NCI-H345 treated with DMSO at 0.1 percent for 48 hours (cell line): ENCODE data around the gene TP53I13.

Experiments
- DNase-seq: peaks from one replicate; lab custom pipeline; 2025; ENCODE audit not compliant: unreplicated experiment; lab: John Stamatoyannopoulos, UW

TP53I13 gene

DNA sequence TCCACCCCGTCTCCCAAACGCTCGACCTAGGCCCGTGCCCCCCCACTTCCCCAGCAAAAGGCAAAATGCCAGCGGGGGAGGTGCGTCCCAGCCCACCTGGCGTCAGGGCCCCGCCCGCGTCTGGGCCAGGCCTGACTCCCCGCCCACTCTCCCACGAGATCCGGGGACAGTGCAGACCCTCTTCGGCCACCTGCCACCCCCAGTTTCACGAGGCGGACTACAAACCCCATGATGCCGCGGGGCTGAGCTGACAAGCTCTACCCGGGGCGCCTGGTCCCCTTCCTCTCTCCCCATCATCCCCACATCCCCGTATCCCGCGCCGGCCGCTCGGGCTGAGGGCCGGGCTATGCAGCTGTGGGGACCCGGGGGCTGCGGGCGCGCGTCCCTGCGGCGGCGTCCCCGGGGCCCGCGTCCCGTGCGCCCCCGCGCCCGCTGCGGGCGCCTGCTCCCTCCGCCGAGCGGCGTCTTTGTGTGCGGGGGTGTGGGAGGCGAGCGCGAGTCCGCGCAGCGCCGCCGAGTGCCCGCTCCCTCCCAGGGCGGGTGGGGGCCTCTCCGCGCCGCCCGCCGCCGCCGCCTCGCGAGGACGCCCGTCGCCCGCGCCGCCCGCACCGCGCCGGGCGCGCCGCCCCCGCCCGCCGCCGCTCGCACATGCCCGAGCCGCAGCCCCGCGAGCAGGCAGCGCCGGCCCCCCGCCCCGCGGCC lies 24.5 kb downstream of the TP53I13 start, which contains the start of gene ANKRD13B:
TSS of gene ANKRD13B (plus strand) at position 283 of the 702 bp plus-strand sequence. CDS start 490 bp downstream, outside the sequence.
- peak; percentile 83 for DNase-seq

DNA sequence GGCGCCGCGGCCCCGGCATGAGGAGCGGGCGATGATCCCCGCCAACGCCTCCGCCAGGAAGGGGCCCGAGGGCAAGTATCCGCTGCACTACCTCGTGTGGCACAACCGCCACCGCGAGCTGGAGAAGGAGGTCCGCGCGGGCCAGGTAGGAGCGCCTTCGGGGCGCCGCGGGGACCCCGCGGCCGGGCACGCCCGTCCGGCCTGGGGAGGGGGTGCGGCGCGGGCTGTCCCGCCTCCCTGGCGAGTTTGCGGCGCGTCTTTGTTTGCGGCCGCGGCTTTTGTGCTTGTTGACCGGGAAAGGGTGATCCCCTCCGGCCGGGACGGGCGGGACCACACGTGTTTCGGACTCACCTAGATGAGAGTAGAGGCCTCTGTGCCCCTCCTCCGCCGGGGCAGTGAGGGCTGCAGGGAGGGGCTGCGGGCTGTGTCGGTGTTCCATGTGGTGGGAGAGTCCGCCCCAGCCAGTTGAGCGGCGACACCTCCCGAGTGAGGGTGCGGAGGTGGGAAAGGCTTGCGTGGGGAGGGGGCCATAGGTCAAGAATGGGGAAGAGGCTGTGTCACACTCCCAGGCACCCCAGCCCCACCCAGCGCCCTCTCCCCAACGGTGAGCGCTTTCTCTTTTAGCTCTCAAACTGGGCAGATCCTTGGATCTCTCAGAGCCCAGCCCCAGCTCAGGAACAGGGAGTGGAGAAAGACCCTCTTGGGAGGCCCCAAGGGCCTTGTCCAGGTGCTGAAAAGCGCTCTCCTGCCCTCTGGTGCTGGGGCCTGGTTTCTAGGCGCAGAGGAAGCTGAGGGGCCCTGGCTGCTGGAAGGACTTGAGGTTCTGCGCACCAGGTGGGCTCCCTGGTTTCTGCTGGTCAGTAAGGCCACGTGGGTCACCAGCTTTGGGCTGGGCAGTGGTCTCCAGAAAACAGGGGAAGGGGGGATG lies 25.4 kb downstream of the TP53I13 start:
- DNase-seq: peak; percentile 5

DNA sequence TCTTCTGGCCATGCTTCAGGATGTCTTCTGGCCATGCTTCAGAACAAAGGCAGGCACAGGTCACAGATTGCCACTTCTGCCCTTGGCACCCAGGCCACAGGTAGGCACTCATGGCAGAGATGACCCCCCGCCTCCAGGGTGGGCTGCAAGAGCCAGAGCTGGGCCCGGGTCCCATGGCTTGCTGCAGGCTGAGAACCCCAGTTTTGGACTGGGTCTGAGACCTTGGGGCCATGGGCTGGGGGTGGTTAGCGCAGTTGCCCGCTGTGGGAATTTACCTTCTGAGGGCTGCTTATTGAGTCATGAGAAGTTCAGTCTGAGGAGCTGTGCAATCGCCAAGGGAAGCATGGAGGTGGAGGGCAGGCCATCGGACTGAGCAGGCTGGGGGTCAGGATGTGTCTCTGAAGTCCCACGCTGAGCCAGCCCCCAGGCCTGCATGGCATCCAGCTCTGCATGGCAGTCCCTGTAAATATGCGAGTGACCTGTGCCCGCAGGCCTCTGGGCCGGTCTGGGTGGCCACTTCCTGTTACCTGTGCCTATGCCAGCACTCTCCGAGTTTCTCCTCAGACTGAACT lies 26.1 kb downstream of the TP53I13 start:
- no peak for DNase-seq

DNA sequence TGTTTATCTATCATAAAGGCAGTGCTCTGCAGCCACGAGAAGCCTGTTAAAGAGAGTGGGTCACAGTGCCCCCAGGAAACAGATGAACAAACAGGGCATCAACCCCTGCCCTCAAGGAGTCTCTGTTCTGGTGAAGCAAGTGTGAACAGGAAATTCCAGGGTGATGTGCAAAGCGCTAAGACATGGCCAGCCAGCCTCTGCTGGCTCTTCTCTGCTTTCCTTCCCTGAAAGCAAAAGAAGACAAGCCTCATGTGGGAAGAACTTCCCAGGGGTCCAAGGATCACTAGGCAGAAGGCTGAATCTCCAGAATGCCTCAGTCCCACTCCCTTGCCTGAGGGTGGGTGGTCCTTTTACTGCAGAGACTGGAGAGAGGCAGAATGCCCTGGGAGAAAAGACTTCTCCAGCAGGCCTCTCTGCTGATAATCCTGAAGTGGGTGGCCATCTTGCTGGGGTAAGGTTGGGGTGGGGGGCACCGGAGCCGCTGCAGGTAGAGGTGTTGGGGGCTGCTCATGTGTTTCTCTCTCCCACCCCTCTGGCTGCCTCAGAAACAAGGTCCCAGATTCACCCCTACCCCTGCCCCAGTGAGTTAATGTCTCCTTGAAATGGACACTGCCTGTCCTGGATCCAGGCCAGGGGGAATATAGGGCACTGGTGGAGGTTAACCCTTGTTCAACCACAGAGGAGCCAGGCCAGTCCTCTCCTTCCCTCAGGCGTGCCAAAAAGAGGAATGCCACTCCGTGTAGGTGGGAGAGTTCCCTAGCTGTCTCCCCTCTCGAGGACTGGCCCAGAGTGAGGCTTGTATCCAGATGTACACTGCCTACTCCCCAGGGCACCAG lies 26.8 kb downstream of the TP53I13 start:
- no peak for DNase-seq

DNA sequence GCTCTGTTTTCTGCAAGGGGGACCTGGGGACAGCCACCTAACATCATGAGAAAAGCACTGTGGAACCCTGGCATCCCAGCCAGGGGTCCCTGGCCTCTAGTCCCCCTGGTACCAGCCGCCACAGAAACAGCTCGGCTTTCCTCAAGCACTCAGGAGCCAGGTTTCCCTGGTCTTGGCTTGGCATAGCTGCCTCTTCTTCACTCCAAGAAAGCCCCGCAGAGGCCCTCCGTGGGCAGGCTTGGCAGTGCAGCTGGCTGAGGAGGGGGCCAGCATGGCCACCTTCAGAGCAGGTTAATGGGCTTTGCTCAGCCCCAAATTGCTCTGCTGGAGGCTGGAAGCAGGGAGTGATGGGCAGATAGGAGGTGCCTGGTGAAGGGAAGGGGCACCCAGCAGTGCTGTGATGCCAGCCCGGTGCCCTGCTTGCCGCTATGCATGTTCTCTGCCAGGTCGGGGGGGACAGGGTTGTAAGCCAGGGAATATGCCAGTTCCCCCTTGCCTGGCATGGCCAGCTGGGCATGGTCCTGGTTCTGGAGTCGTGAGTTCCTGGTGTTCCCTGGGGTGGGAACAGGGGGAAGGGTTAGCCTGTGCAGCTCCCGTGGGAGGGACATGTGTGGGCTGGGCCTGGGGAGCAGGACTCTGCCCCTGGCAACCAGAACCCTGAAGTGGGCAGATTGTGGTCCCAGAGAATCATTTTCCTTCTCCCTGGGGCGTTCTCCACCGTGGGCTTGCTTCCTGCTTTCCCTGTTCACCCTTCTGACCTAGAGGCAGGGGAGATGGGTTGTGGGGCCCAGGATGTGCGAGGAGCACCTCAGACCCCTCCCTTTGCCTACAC lies 27.7 kb downstream of the TP53I13 start:
- DNase-seq: no peak

DNA sequence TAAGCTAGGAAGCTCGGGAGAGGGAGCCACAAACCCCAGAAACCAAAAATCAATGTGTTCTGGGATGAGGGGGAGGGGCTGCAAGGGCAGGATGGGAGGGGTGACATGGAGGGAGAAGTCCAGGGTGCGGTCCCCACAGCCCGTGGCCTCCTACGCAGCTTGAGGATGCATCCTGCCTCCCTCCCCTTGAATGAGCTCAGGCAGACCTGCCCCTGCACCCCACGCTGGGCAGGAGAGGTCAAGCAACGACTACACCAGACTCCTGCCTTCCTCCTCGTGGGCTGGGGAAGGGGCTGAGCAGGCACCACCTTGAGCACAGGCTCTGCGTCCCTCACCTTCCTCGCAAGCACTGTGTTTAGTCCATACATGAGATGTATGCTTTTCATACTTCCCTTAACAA lies 28.3 kb downstream of the TP53I13 start:
- DNase-seq: no peak

DNA sequence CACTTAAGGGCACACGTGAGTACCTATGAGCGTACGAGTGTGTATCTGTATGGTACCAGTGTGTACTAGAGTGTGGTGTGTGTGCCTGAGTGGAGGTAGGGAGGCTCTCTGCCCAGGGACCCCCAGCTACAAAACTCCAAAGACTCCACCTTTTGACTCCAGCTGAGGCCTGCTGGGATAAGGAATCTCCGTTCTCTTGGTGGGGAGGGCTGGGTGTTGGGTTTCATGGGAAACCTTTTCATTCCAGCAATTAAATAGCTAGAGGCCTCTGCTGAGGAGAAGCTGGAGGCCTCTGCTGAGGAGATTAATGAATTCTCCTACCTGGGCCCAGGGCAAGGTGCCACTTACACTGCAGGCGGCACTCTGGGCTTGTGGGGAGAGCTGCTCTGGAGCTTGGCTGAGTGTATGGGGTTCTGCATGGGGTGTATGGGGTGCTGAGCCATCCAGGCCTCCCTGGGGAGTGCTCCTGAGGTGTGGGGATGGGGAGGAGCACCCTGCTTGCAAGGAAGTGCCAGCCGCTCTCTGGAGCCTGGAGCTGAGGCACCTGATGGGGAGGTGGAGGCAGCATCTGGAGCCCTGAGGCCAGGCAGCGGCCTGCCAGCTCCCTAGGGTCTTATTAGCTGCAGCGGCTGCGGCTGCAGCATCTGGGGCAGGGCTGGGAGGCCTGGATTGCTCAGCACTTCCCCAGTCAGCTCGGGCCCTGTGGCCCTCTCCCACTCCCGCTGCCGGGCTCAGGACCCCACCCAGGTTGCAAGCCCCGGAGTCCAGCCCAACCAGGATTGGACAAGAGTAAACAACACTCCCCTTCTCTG lies 29.1 kb downstream of the TP53I13 start:
- no peak for DNase-seq

DNA sequence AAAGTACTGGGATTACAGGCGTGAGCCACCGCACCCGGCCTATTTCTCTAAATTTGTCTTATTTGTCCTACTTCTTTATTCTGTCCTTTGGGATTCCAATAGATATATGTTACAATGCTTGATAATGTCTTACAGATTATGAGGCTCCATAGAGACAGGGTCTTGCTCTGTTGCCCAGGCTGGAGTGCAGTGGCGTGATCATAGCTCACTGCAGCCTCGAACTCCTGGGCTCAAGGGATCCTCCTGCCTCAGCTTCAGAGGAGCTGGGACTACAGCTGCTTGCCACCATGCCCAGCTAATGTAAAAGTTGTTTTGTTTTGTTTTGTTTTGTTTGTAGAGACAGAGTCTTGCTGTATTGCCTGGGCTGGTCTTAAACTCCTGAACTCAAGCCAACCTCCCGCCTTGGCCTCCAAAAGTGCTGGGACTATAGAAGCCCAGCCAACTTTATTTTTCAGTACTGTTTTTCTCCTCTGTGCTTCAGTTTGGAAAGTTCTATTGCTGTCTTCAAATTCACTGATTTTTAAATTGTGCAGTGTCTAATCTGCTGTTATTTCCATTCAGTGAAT lies 34.7 kb downstream of the TP53I13 start:
- DNase-seq: no peak

DNA sequence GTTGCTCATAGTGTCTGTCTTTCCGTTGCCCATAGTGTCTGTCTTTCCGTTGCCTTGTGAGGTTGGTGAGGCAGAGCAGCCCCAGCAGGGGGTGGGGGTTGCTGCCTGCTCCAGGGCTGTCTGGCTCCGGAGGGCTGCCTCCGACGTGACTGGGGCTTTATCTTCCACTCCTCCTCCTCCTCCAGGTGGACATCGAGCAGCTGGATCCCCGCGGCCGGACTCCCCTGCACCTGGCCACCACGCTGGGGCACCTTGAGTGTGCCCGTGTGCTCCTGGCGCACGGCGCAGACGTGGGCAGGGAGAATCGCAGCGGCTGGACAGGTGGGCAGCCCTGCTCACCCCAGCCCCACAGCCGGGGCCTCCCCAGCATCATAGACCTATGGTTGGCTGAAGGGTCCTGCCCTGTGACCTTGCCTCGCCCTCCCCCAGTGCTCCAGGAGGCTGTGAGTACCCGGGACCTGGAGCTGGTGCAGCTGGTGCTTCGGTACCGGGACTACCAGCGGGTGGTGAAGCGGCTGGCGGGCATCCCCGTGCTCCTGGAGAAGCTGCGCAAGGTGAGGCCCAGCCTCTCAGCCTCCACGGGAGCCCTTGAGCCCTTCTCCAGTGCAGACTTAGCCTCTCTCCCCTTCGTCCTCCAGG lies 39.2 kb downstream of the TP53I13 start:
- DNase-seq: no peak

DNA sequence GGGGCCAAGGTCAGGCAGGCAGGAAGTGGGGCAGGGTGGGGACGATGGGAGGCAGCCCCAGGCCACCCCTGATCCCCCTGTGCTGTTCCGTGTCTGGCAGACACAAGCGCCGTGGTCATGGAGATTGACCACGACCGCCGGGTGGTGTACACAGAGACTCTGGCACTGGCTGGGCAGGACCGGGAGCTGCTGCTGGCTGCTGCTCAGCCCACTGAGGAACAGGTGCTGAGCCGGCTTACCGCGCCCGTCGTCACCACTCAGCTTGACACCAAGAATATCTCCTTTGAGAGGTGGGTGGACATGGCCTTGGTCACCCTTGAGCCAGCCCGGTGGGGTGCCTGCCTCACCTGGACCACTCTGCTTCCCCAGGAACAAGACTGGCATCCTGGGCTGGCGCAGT lies 40.5 kb downstream of the TP53I13 start:
- no peak for DNase-seq

DNA sequence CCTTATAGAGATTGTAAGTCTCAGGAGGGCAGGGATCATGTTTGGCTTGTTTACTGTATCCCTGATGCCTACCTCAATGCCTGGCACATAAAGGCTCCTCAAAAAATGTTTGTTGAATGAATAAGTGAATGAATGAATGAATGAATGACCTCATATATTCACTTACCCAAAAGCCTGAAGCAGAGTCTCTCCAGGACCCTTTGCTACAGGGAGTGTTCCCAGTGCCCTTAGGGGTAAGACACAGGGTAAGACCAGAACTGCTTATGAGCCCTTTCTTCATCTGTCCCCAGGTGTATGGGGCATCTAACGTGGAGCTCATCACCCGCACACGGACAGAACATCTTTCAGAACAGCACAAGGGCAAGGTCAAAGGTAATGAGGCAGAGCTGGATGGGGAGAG lies 41.9 kb downstream of the TP53I13 start:
- DNase-seq: no peak

DNA sequence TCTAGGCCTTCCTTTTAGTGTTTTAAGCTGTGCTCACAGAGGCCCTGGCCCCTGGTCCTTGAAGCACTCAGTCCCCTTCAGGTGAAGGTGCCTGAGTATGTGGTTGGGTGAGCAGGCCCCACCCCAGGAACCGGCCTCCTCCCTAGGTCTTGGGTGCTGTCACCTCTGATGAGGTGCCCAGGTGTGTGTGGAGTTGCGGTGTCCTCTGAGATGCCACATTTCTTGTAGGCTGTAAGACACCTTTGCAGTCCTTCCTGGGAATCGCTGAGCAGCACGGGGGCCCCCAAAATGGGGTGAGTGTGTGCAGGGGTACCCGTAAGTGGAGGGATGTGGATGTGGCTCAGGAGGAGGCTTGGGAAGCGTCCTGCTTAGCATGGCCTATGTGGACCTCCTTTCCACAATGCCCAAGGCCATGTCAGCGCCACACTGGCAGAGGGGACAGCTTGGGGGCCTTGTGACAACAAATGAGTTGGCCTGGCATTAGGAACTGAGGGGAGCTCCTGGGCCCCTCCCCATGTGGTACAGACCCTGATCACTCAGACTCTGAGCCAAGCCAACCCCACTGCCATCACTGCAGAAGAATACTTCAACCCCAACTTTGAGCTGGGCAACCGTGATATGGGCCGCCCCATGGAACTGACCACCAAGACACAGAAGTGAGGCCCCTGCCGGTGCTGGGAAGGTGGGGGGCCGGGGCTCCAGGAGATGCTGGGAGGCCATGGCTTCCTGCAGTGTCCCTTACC lies 43.0 kb downstream of the TP53I13 start:
- no peak for DNase-seq

DNA sequence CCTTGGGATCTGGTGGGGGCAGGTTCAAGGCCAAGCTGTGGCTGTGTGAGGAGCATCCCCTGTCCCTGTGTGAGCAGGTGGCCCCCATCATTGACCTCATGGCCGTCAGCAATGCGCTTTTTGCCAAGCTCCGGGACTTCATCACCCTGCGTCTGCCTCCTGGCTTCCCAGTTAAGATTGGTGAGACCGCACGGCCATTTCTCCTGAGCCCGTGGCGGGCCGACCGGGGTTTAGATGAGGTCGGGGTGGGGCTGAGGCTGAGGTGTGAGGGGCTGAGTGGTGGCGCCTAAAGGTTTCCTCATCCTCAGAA lies 43.5 kb downstream of the TP53I13 start:
- no peak for DNase-seq

DNA sequence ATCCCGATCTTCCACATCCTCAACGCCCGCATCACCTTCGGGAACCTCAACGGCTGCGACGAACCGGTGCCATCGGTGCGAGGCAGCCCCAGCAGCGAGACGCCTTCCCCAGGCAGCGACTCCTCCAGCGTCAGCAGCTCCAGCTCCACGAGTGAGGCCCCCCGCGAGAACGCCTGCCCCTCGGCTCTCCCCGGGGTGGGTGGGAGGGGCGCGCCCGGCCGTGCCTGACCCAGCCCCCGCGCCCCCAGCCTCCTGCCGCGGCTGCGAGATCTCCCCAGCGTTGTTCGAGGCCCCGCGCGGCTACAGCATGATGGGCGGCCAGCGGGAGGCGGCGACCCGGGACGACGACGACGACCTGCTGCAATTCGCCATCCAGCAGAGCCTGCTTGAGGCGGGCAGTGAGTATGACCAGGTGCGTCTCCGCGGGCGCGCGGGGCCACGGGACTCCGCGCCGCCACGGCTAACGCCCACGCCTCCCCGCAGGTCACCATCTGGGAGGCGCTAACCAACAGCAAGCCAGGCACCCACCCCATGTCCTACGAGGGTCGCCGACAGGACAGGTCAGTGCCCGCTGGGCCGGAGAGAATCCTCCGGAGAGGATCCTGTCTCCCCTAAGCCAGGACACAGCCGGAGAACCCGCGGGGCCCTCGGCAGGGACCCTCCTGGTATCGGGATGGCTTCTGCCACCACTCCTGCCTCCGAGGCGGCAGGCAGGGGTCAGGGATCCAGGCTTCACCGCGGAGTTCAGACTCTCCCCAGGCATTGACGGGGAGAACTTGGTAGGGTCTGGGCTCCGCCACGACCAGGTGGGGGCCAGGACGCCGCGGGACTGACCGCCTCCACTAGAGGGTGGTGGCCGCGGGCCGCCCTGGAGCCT lies 44.1 kb downstream of the TP53I13 start:
- no peak for DNase-seq

DNA sequence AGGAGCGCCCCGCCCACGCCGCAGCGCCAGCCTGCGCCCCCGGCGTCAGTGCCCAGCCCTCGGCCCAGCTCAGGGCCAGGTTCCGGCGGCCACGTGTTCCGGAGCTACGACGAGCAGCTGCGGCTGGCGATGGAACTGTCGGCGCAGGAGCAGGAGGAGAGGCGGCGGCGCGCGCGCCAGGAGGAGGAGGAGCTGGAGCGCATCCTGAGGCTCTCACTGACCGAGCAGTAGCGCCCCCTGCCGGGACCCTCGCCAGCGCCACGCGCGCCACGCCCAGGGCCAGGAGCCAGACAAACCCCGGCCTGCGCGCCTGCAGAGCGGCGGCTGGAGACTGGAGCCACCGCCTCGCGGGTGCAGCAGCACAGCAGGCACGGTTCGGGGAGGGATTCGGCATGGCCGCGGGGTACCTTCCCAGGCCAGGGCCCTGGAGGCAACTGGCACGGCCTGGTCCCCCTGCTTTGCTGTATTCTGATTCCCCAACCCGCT lies 44.9 kb downstream of the TP53I13 start:
- no peak for DNase-seq

DNA sequence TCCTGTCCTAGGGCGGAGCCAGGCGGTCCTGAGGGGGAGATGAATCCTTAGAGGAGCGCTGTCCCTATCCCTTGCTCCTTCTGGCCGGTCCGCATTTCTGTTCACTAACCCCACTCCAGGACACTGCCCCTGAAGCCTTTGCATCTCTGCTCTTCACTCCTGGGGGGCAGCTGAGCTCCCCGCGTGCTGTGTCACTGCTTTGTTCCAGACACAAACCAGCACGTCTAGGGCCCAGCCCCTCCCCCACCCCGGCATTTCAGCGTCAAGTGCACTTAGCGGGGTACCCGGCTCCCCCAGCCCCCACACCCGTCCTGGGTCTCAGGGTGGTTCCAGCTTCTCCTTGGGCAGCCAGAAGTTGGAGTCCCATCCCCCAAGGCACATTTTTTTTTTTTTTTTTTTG lies 45.4 kb downstream of the TP53I13 start:
- no peak for DNase-seq
